AG10803 (cell line): ENCODE results near the gene FN3K.

Experiments
- DNase-seq: peaks from one replicate; pipeline ENCODE4 v3.0.0; 2010; ENCODE audit warnings: low read depth
- H3K4me3 ChIP-seq: 2 replicates; pipeline ENCODE4 v1.5.1; 2011; ENCODE audit warnings: mild to moderate bottlenecking, low read length, control low read depth
- CTCF ChIP-seq: conservative IDR thresholded peaks from 2 replicates; pipeline ENCODE4 v1.5.1; 2011; ENCODE audit warnings: mild to moderate bottlenecking, low read length, control low read depth, inconsistent platforms

The FN3K gene

GRCh38 chr17:82729479-82730260 is 5.7 kb upstream of the FN3K start:
- no peak for DNase-seq
- no peak overlapping the region for H3K4me3 ChIP-seq
- TF ChIP-seq CTCF: no peak

- TF ChIP-seq CTCF: no peak
- DNase-seq: no peak
- H3K4me3 ChIP-seq: no peak overlapping the region
Observed at GRCh38 chr17:82732118-82732743, 3.2 kb upstream of the FN3K start.

- no peak for TF ChIP-seq CTCF
- DNase-seq: no peak
Observed at GRCh38 chr17:82736511-82737185, 1.2 kb downstream of the FN3K start.

GRCh38 chr17:82737967-82738877 is 2.8 kb downstream of the FN3K start:
- H3K4me3 ChIP-seq: no peak overlapping the region
- DNase-seq: no peak
- TF ChIP-seq CTCF: no peak

More at GRCh38 chr17:82736511-82737185, 1.2 kb downstream of the FN3K start:
- no peak overlapping the region for H3K4me3 ChIP-seq

- no peak for TF ChIP-seq CTCF
- no peak for DNase-seq
- H3K4me3 ChIP-seq: no peak overlapping the region
Observed at GRCh38 chr17:82740906-82741759, 5.7 kb downstream of the FN3K start.
